GM18517 (cell line): Measurements from ENCODE around the gene HCAR2.
A peak's percentile ranks its signal among the peaks of the same experiment; 100 is the strongest.
"Not testable (repeated sequence)": the region's sequence is repeated elsewhere in the genome, so short reads cannot be mapped to it uniquely, and the experiment has no call there.

Experiments used
- ATAC-seq: cut with Tn5 transposase; IDR thresholded peaks from one replicate; pipeline ENCODE4 v1.9.1; 2021; ENCODE audit warnings: mild to moderate bottlenecking, moderate library complexity; ENCODE audit not compliant: unreplicated experiment

HCAR2 gene

DNA sequence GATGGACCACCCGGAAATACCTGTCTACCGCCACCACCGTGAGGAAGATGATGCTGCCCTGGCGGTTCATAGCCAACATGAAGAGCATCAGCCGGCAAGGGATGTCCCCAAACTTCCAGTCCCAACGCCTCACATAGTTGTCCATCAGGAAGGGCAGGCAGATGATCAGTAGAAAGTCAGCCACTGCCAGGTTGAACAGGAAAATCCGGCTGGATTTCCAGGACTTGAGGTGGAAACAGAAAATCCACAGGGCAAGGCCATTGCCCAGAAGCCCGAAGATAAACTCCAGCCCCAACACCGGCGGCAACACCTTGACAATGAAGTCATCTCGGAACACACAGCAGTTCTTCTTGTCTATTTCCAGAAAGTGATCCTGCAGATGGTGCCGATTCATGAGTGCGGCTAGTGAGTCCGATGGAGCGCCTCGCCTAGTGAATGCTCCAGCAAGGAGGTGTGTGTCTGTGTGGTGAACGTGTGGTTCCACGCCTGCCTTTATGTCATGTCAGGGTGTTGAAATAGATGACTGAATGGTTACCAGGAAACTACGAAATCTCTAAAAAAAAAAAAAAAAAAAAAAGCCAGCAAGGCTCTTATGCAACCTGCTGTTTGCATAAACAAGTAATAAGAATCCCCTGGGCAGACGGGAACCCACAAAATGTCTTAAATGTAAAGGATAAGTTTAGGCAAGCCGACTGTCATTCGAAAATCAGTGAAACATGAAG, at the start of gene HCAR2:
Gene HCAR2, minus strand, starts transcription at position 468 of the 722 bp plus-strand sequence. Its CDS starts 74 bp downstream, at position 394.
- not testable (repeated sequence) for ATAC-seq

- ATAC-seq, result peak; percentile 94
Observed at GRCh38 chr12:122752464-122753318, 49.5 kb upstream of the HCAR2 start, which contains the start of gene DENR. TSS of gene DENR (plus strand) at chr12:122752824. CDS start at chr12:122753702, 878 bp downstream.

GRCh38 chr12:122750781-122751515, 47.8 kb upstream of the HCAR2 start:
- ATAC-seq, result not testable (repeated sequence)

DNA sequence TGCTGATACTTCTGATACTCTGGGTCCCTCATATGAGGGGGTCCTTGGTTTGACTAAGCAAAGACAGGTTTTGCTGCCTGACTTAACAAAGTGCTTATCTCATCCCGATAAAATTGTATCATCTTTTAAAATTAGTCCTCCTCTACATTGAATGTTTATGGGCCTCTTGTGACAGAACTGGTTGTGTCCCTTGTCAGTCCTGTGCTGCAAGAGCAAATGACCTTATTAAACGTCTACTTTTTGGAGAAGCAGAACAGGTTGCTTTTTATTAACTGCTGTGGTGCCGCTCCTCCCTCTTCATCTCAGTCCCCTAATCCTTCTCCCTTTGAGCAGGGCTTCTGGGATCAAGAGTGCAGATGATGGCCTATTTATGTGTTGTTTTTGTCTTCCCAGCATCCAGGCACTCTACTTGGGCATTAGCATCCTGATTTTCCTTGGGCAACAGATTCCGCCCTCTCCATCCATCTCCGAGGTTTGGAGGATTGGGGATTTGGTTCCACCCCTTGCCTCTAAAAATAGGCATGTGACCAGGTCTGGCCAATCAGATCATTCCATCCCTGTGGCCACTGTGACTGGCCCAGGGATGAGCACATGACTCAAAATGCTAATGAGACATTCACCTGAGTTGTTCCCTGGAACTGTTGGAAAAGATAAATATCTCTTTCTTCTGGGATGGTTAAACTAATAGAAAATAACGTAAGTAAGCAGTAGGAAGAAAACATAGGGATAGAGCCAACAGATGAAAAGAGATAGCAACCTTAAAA, 46.6 kb upstream of the HCAR2 start:
- ATAC-seq, result no peak

DNA sequence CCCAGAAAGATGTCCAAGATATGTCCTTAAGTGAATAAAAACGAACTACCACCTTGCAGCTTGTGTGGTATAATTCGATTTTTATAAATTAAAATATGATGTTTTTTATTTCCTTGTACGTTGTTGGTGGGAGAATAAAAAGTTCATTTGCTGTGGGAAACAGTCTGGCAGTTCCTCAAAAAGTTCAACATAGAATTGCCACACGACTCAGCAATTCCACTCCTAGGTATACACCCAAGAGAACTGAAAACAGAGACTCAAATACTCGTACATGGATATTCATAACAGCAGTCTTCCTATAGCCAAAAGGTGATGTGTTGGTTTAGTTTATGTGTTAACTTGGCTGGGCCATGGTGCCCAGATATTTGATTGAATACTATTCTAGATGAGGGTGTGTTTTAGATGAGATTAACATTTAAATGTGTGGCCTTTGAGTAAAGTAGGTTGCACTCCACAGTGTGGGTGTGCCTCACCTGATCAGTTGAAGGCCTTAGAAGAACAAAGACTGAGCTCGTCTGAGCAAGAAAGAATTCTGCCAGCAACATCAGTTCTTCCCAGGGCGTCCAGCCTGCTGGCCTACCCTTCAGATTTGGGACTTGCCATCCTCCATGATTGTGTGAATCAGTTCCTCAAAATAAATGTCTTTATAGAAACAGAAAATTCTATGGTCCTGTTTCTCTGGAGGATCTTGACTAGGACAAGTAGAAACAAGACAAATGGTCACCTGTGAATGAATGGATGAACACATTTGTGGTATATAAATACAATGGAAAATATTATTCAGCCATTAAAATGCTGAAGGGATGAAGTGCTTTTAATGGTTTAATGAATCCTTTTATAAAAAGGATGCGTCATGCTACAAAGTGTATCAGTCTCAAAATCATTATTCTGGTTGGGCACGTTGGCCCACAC, 44.3 kb upstream of the HCAR2 start:
- ATAC-seq, result no peak

DNA sequence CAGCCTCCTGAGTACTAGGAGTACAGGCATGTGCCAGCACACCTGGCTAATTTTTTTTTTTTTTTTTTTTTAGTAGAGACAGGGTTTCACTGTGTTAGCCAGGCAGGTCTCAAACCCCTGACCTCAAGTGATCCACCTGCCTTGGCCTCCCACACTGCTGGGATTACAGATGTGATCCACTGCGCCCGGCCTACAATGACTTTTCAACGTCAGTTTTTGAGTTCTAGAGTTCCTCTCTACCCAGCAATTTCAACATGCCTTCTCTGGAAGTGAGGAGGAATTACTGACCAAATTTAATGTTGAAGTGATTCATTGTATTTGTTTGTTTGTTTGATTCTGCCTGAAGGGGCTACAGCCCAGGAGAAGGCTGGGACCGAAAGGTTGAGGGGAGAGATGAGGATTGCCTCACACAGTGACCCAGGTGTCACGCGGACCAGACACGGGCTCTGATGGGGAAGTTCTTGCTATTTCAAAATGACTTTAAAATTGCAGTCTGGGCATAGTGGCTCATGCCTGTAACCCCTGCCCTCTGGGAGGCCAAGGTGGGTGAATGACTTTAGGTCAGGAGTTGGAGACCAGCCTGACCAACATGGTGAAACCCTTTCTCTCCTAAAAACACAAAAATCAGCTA, 40.9 kb upstream of the HCAR2 start:
- ATAC-seq, result no peak

DNA sequence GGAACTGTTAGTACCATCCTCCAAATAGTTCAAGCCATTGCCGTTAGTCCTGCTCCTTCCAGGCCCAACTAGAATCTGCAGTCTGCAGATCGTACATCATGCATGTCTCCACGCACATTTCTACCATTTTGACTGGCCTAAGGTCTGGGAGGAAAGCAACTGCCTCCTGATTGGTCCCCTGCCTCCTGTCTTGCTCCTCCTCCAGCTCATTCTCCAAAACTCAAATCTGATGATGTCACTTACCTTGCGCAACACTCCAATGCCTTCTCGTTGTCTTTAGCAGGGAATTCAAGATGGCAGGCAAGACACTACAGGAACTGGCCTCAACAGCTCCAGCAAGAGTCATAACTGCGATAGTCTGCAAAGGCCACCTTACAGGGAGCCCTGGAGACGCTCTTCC, 37.2 kb upstream of the HCAR2 start:
- no peak for ATAC-seq

DNA sequence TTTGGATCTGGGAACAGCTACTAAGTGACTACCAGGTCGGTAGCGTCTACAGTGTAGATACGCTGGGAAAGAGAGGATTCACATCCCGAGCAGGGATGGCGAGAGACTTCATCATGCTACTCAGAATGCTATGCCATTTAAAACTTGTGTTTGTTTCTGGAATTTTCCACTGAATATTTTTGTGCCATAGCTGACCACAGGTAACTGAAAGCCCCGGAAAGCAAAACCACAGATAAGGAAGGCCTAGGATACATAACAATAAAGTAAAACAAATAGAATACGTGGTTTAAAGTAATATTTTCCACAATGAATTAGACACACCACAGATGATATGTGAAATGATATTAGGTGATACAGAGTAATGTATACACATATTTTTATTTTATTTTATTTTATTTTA, 35.4 kb upstream of the HCAR2 start:
- no peak for ATAC-seq

GRCh38 chr12:122732611-122733010, 29.5 kb upstream of the HCAR2 start:
- ATAC-seq, result no peak

DNA sequence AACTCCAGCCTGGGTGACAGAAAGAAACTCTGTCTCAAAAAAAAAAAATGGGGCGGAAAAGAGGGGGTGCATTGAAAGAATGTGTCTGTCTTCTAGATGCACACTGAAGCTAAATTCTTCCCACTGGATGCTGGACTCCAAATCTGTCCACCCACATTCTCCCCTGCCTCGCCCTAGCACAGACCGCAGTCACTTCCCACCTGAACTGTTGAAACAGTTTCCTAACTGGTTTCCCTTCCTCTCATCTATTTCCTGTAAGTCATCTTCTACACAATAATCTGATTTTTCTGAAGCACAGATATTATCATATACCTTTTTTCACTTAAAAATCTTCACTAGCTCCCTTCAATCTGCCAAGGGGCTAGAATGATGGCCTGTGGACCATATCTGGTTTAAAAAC, 29.0 kb upstream of the HCAR2 start:
- no peak for ATAC-seq

DNA sequence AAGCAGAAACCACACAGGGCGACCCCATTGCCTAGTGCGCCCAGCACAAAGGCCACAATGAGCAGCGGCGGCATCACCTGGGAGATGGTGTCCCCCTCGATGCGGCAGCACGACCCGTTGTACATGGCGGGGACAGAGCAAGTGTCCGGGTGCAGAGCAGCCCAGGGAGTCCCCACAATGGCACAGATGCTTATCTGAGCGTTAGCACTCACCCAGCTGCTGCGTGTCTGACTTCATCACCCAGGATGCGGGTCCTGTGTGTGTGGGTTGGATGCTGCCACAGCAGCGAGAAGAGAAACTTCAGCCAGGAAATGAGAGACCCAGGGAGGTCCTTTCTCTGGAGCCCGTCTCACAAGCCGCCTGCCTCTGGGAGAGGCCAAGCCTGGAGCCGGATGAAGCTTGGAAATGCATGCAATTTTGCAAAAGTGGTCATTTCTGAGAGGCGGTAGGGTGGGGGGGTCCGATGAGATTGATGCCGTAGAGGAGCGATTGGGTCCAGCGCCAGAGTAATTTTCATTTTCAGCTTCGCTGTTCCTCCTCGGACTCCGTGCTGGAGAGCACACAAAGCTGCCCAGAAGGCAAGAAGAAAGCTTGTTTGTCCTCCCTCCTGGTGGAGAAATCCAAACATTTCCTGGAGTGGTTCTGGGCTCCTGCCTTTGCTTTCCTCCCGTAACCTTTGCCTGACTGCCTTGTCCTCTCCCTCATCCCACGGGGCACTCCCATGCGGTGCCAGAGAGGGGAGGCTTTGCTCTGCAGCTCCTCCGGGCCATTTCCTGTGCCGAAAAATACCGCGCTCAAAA, 27.3 kb upstream of the HCAR2 start, which contains the start of gene HCAR1:
Gene HCAR1, minus strand, starts transcription at position 630 of the 800 bp plus-strand sequence. Its CDS starts 505 bp downstream, at position 125.
- ATAC-seq, result no peak

GRCh38 chr12:122729583-122730214, 26.5 kb upstream of the HCAR2 start:
- ATAC-seq, result no peak

DNA sequence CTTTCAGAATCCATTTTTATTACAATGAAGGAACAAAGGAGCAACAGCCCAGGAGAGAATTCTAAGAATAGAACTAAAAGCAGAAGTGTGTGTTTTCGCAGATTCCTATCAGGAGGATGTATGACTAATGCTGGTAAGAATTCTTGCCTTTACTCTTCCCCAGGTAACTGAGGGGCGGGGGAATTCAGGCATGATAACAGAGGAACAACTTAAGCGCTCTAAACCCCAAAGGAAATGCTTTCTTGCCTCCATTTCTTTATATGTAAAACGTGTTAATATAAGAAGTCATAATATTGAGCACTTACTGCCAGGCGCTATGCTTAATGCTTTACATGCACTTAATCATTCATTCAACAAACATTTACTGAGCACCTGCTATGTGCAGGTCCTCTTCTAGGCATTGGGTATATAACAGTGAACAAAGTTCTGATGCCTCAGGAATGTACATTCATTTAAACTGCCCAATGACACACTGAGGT, 23.0 kb upstream of the HCAR2 start:
- no peak for ATAC-seq

- ATAC-seq, result no peak
Observed at GRCh38 chr12:122725452-122726079, 22.4 kb upstream of the HCAR2 start.

DNA sequence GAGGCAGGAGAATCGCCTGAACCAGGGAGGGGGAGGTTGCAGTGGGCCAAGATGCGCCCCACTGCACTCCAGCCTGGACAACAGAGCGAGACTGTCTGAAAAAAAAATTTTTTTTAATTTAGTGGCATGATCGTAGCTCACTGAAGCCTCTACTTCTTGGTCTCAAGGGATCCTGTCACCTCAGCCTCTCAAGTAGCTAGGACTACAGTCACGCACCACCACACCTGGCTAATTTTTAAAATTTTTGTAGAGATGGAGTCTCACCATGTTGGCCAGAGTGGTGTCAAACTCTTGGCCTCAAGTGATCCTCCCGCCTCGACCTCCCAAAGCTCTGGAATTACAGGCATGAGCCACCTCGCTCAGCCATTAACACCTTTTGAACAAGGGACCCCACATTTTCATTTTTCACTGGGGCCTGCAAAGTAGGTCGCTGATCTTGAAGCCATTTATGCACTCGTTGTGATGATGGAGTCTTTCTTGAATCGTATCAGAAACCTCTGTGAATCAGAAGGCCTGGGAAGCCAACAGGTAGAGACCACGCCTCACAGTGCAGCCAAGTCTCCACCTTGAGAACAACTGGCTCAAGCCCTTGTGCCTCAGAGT, 21.6 kb upstream of the HCAR2 start:
- ATAC-seq, result no peak

GRCh38 chr12:122722387-122722786, 19.2 kb upstream of the HCAR2 start:
- ATAC-seq, result no peak
